Mononuclear cell (primary cell): ENCODE data around the gene ARHGAP26. TPM values are rescaled to one million over a fixed set of nuclear protein-coding genes. Genes with fewer than 3 reads are reported as not detected.

Experiments
- H3K27me3 ChIP-seq: 2 replicates; pipeline ENCODE4 v1.6.0; 2011; ENCODE audit warnings: low read length, control low read depth; ENCODE audit not compliant: insufficient read depth
- H3K4me1 ChIP-seq: 2 replicates; pipeline ENCODE4 v1.5.1; 2011; ENCODE audit warnings: mild to moderate bottlenecking, low read length, control low read depth; ENCODE audit not compliant: insufficient read depth
- H3K4me3 ChIP-seq: 2 replicates; pipeline ENCODE4 v1.5.1; 2011; ENCODE audit warnings: mild to moderate bottlenecking, low read length, moderate library complexity
- H3K9me3 ChIP-seq: 2 replicates; pipeline ENCODE4 v1.5.1; 2011; ENCODE audit warnings: low read depth, mild to moderate bottlenecking, control low read depth, low read length
- total RNA-seq: library from RNA; depleted of rRNA; stranded (reverse); fragments of >200 nt; gene quantifications from one replicate; pipeline ENCODE4 v1.2.3, GENCODE V29; 2012

Gene ARHGAP26
- total RNA-seq, 1 donor = 53.6 TPM

- H3K9me3 ChIP-seq = no peaks in the 10 kb centered on the region
- no peaks in the 10 kb centered on the region for H3K27me3 ChIP-seq
- H3K4me1 ChIP-seq = peaks cover 16% of the 10 kb centered on the region
- no peak overlapping the region for H3K4me3 ChIP-seq
These were observed 396.7 kb downstream of the ARHGAP26 start for GRCh38 chr5:143166661-143167420.

- peaks cover 11% of the 10 kb centered on the region for H3K4me1 ChIP-seq
- H3K27me3 ChIP-seq = no peaks in the 10 kb centered on the region
- no peaks in the 10 kb centered on the region for H3K9me3 ChIP-seq
- no peak overlapping the region for H3K4me3 ChIP-seq
These were observed 398.1 kb downstream of the ARHGAP26 start for GRCh38 chr5:143168171-143168741.

- no peaks in the 10 kb centered on the region for H3K9me3 ChIP-seq
- H3K4me3 ChIP-seq = no peak overlapping the region
- peaks cover 11% of the 10 kb centered on the region for H3K4me1 ChIP-seq
- no peaks in the 10 kb centered on the region for H3K27me3 ChIP-seq
These were observed 399.0 kb downstream of the ARHGAP26 start for GRCh38 chr5:143168921-143169810.

GRCh38 chr5:143170104-143170503 lies 399.9 kb downstream of the ARHGAP26 start:
- Histone ChIP-seq H3K27me3 (no peaks in the 10 kb centered on the region), H3K9me3 (no peaks in the 10 kb centered on the region), H3K4me1 (peaks cover 4% of the 10 kb centered on the region), H3K4me3 (no peak overlapping the region)

- H3K4me3 ChIP-seq = no peak overlapping the region
- H3K27me3 ChIP-seq = no peaks in the 10 kb centered on the region
- no peaks in the 10 kb centered on the region for H3K4me1 ChIP-seq
These were observed 400.8 kb downstream of the ARHGAP26 start for GRCh38 chr5:143170977-143171376.

GRCh38 chr5:143172739-143173138 lies 402.6 kb downstream of the ARHGAP26 start:
- H3K9me3 ChIP-seq = no peaks in the 10 kb centered on the region
- no peaks in the 10 kb centered on the region for H3K27me3 ChIP-seq
- peaks cover 3% of the 10 kb centered on the region for H3K4me1 ChIP-seq
- no peak overlapping the region for H3K4me3 ChIP-seq

More at GRCh38 chr5:143170977-143171376, 400.8 kb downstream of the ARHGAP26 start:
- no peaks in the 10 kb centered on the region for H3K9me3 ChIP-seq

GRCh38 chr5:143173139-143173889 lies 403.1 kb downstream of the ARHGAP26 start:
- no peak overlapping the region for H3K4me3 ChIP-seq
- H3K4me1 ChIP-seq = peaks cover 3% of the 10 kb centered on the region
- no peaks in the 10 kb centered on the region for H3K9me3 ChIP-seq
- H3K27me3 ChIP-seq = no peaks in the 10 kb centered on the region

- no peaks in the 10 kb centered on the region for H3K27me3 ChIP-seq
- H3K9me3 ChIP-seq = no peaks in the 10 kb centered on the region
- H3K4me1 ChIP-seq = peaks cover 3% of the 10 kb centered on the region
- no peak overlapping the region for H3K4me3 ChIP-seq
These were observed 404.7 kb downstream of the ARHGAP26 start for GRCh38 chr5:143174714-143175398.

- Histone ChIP-seq H3K4me3 (no peak overlapping the region), H3K27me3 (no peaks in the 10 kb centered on the region), H3K9me3 (no peaks in the 10 kb centered on the region), H3K4me1 (peaks cover 3% of the 10 kb centered on the region)
These were observed 405.9 kb downstream of the ARHGAP26 start for GRCh38 chr5:143176048-143176447.

GRCh38 chr5:143177263-143177983 lies 407.2 kb downstream of the ARHGAP26 start:
- no peak overlapping the region for H3K4me3 ChIP-seq
- no peaks in the 10 kb centered on the region for H3K9me3 ChIP-seq
- peaks cover 3% of the 10 kb centered on the region for H3K4me1 ChIP-seq
- H3K27me3 ChIP-seq = no peaks in the 10 kb centered on the region

GRCh38 chr5:143179126-143179740 lies 409.1 kb downstream of the ARHGAP26 start:
- Histone ChIP-seq H3K4me3 (no peak overlapping the region), H3K27me3 (no peaks in the 10 kb centered on the region), H3K9me3 (no peaks in the 10 kb centered on the region), H3K4me1 (peaks cover 3% of the 10 kb centered on the region)

GRCh38 chr5:143180751-143181150 lies 410.6 kb downstream of the ARHGAP26 start:
- Histone ChIP-seq H3K27me3 (no peaks in the 10 kb centered on the region), H3K4me3 (no peak overlapping the region), H3K9me3 (no peaks in the 10 kb centered on the region), H3K4me1 (peaks cover 3% of the 10 kb centered on the region)

GRCh38 chr5:143181173-143181572 lies 411.0 kb downstream of the ARHGAP26 start:
- peaks cover 3% of the 10 kb centered on the region for H3K4me1 ChIP-seq
- H3K9me3 ChIP-seq = no peaks in the 10 kb centered on the region
- no peak overlapping the region for H3K4me3 ChIP-seq
- H3K27me3 ChIP-seq = no peaks in the 10 kb centered on the region
